ENCODE measurements around the gene TSPOAP1.

TSPOAP1 gene

DNA sequence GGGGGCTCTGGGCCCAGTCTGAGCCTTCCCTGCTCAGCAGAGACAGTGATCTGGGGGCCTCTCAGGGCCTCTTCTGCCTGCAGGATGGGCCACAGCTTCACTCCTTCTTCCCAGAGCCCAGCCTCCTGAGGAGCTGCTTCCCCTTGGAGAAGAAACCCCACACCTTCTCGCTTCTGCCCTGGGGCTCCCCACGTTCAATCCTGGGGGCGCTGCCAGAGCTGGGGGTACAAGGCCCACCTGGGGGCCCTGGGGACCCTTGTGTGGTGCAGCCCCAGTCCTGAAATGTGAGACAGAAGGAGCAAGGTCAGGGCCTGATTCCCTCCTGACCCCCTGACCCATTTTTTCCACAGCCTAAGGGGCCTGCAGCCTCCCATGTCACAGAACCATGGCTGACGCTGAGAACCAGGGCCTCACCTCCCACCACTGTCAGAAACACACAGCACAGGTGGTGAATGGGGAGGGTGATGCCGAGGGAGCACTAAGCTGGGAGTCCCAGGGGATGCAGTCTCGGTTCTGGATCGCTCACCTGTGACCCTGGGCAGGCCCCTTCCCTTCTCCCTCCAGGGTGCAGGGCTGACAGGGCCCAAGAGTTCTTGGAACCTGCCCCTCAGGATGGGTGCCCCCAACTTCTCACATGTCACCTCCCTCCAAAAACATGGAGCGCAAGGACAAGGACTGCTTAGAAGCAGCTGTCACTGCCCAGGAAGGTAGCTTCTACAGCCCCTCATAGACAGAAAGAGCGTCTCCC lies 26.2 kb downstream of the TSPOAP1 start:
- DNase-seq (ENCODE audit: low read depth), result no peak

DNA sequence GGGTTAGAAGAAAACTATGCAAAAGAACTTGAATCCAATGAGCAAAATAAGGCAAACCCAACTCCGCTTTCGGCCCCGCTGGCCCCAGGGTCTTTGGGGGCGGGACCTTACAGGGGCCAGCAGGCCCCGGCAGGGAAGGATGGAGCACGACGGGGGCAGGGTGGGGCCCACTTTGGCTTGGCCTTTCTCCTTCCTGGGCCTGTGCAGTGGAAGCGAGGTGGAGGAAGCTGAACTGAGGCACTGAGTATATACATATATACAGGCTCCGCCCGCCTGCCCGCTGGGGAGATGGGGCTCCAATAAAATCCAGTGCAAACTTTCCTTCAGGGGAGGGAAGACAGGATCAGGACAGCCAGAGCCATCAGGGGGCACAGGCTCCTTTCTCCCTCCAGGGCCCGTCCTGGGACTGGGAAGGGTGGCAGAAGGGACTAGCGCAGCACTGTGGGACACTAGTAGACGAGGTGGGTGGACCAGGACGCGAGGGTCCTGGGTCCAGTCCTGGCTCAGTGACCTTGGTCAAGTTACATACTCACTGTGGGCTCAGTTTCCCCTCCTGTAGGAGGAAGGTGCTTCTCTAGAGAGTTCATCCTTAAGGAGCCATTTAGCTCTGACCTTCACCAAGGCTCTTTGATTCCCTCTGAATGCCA lies 27.0 kb downstream of the TSPOAP1 start:
- no peak for DNase-seq (ENCODE audit: low read depth)

DNA sequence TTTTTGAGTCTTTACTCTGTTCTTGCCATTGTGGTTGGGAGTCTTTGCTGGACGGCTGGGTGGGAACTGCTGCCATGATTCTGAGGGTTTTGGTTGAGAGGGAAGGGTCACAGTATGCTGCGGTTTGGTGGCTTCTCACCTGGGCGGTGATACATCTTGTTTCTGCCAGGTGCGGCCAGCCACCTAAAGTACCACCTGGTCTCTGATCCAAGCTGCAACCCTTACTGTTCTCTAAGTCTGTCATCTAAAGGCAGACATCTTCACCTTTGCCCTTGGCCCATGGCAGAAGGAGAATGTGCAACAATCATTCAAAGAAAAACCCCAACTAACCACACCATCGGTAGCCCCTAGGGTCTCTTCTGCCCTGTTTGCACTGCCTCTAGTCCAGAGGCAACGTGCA lies 28.3 kb downstream of the TSPOAP1 start:
- DNase-seq (ENCODE audit: low read depth), result no peak

DNA sequence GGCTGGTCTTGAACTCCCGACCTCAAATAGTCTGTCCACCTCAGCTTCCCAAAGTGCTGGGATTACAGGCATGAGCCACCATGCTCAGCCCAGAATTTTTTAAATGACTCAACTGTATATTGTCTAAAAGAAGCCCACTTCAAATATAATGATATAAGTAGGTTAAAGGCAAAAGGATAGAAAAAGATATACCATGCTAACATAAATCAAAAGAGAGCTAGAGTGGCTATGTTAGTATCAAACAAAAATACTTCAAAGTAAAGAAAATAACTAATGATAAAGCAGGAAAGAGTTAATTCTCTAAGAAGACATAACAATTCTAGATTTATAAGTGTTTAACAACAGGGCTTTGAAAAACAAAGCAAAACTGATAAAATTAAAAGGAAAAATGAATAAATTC lies 34.6 kb downstream of the TSPOAP1 start:
- DNase-seq (ENCODE audit: low read depth), result no peak

DNA sequence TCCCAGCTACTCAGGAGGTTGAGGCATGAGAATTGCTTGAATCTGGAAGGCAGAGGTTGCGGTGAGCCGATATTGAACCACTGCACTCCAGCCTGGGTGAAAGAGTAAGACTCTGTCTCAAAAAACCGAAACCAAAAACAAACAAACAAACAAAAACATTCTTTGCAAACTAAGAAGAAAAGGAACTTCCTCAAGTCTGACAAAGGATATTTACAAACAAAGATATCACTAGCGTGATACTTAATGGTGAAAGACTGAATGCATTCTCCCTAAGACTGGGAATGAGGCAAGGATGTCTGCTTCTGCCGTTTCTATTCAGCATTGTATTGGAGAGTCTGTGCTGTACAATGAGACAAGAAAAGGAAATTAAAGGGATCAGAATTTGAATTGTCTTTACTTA lies 37.3 kb downstream of the TSPOAP1 start:
- DNase-seq (ENCODE audit: low read depth), result no peak

DNA sequence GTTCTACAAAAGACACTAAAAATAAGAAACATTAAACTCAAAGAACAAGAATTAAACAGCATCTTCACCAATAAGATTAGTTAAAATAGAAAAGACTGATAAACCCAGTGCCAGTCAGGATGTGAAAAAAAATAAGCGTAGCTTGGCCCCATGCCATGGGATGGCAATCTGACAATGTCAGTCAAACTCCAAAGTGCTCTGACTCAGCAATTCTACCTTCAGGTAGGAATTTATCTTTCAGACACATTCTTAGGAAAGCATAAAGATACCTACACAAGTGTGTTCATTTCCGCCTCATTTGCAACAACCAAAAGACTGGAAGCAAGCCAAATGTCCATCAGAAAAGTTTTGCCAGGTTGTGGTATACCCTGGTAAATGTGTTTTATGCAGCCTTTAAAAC lies 38.7 kb downstream of the TSPOAP1 start:
- no peak for DNase-seq (ENCODE audit: low read depth)

DNA sequence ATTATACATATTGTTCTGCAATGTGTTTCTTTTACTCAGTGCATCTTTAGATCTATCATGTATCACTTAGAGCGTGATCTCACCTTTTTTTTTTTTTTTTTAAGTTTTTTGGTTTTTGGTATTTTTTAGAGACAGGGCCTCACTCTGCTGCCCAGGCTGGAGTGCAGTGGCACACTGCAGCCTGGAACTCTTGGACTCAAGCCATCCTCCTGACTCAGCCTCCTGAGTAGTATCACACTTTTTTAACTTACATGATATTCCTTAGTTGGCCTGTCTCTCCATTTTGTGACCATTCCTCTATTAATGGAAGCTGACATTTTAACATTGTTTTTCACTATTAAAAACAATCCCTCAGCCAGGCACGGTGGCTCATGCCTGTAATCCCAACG lies 43.2 kb downstream of the TSPOAP1 start:
- DNase-seq (ENCODE audit: low read depth), result no peak

DNA sequence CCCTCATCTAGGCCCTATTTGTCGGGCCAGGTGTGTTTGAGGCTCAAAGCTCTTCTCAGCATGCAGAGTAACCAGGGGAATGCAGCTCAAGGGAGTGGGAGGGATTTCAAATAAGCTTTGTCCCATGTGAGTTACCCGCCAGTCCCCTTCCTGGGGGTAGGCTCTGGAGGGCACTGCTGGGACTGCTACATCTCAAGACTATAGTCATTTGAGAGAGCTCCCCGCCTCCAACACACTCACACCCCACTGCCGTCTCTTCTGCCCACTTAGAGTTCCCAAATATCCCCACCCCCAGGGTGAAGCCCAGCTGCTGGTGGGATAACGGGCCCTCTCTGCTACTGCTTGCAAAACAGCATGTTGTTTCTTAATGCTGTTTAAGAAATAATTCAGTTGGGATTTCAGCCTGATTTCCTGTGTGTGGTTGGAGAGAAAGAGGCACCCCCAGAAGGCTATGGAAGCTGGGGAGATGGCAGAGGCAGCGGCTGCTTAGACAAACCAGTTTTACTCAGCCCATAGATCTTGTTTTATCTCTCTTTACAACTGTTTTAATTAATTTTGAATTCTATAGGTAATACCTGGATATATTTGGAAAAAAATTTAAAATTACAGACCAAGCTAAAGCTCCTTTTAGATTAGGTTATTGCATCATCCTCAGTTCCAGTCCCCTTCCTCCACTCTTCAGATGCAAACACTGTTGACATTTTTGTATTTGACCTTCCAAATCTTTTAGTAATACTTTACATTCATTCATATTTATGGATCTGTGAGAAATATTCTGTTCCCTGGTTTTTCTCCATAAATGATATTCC lies 43.8 kb downstream of the TSPOAP1 start:
- DNase-seq (ENCODE audit: low read depth), result no peak

DNA sequence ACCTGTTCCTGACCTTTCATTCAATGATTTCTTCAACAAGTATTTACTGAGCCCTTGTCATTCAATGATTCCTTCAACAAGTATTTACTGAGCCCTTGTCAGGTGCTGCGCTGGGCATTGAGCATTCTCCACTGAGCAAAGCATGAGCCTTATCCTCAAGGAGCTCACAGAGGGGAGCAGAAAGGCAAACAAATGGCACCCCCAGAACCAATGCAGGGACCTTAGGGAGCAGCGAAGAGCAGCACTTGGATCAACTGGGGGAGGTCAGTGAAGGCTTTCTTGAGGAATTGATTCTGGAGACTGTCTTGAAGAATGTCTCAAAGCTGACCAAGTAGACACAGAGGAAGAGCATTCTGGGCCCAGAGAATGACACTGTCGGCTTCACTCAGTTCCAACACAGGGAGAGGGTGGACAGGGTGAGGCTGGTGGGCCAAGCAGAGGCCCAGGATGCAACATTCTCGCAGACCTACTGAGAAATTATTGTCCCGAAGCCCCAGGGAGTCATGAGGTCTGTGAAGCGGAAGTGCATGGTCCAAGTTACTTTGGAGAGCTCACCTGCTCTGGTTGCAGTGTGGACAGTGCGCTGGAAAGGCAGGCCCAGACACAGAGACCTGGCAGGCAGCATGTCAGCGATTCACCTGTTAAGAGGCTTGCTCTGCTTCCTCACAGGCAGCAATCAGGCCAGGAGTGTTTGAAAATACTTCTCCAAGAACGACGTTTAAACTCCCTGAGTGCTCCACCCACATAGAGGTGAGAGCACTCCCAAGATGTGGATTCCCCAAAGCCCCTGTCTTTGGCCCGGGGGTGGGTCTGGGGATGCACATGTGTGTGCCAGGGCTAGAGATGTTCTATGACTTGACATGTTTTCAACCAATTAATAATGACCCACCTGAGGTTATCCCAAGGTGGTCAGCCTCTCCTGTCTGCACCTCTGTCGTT lies 44.7 kb downstream of the TSPOAP1 start:
- no peak for DNase-seq (ENCODE audit: low read depth)

DNA sequence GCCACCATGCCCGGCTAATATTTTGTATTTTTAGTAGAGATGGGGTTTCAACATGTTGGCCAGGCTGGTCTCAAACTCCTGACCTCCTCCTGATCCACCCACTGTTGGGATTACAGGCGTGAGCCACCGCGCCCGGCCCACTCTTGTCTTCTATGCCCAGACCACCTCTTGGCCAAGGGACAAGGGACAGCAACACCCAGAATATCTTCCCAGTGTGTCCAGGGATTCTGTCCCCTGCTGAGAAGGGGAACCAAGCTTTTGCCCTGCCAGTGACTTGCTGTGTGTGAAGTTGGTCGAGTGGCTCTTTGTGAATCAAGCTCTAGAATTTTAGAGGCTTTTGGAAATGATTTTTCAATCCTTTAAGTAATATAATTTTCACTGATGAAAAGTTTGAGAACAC lies 46.2 kb downstream of the TSPOAP1 start:
- no peak for DNase-seq (ENCODE audit: low read depth)

DNA sequence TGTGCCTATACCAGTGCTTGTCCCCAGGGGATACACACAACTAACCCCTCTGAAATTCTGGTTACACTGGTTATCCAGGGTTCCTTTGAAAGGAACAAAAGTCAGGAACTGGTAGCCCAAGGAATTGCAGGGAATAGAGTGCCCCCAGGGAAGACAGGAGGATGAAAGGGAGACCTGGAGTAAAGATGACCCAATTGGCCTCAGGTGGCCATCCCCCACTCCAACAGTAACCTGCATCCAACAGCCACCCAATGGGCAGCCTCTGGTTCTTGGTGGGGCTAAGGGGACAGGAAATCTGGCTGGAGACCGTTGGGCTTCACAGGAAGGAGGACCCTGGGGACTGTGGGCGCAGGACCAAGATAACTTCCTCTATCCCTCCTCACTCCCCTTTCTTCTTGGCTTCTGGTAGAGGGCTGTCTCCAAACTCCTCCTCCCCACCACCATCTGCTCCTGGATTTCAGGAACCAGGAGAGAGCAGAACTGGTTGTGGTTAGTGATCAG lies 47.0 kb downstream of the TSPOAP1 start:
- no peak for DNase-seq (ENCODE audit: low read depth)

DNA sequence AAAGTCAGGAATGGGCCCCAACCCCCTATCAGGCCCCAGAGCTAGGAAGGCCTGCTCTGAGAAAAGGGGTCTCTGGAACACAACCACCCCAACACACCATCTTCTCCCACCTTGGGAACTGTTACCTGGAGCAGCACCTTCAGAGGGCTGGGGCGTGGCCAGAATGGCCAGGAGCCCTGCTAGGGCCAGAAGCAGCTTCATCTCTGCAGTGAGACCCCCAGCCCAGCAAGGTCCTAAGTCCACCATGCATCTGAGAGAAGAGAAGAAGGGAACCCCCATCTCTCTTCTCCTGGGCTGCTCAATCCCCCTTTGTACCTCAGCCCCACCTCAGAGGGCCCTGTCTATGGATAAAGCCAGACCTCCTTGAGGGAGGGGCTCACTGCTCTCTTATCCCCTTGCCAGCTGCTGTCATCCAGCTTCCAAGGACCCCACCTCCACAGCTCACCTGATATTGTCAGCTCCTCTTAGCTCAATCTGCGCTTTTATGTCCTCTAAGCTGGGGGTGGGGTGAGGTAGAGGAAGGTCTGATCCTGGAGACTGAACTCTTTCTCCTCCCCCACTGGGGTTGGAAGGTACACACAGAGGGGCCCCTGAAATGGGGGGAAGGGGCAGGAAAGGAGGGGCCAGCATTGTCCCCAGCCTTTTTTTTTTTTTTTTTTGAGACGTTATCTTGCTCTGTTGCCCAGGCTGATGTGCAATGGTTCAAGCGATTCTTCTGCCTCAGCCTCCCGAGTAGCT lies 47.9 kb downstream of the TSPOAP1 start, which contains the start of gene MPO:
Gene MPO (minus strand): TSS at position 456 of the 738 bp plus-strand sequence. CDS start 177 bp downstream, at position 279.
- no peak for DNase-seq (ENCODE audit: low read depth)

DNA sequence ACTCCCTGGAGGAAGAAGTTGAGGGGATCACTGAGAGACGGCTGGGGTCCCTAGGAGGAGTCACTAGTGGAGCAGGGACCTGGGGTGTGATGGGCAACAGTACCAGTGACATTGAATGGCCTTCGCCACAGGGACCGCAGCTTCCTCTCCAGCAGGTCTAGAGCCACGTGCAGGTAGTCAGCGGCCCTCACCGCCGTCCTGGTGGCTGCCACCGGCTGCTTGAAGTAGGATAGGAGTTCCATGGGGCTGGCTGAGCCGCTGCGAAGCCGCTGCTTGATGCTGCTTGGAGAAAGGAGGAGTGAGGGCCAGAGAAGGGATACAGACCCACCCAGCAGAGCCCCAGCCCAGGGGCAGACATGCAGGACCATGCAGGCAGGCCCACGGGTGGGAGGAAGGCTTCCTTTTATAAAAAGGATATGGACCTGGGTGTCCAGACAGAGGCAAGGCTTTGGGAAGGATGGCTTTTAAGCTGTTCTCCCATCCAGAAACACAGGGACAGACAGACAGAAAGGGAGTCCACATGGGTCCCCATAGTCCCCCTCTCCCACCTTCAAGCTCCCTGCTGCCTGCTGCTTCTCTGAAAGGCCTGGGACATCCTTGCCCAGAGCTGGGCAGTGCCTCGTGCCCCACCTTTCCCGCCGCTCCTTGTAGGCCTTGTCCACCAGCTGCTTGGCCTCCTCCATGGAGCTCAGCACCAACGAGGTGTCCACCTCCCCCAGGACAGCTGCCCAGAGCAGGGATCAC lies 48.7 kb downstream of the TSPOAP1 start:
- DNase-seq (ENCODE audit: low read depth), result no peak

DNA sequence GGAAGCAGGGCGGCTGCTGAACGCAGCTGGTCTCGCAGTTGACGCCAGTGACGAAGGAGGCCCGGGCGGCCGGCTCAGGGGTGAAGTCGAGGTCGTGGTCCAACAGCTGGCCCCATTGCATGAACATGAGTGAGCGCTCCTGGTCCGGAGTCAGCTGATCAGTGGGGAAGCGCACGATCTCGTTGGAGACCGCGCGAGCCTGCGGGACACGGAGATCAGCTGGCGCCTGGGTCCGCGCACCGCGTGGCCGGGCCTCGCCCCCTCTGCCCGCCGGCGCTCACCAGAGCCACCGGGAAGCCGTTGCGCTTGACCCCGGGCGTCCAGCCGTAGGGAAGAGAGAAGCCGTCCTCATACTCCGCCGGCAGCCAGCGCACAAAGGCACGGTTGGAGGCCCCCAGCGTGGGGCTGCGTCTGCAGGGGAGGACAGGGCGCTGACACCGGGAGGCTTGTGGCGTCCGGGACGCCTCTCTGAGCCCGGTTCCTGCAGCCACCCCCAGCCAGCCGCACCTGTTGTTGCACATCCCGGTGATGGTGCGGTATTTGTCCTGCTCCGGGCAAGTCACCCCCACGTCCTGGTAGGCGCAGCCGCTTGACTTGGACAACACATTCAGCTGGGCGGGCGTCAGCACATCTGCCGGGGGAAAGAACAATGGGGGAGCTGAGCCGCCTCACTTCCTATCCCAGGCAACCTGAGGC lies 49.4 kb downstream of the TSPOAP1 start:
- no peak for DNase-seq (ENCODE audit: low read depth)

DNA sequence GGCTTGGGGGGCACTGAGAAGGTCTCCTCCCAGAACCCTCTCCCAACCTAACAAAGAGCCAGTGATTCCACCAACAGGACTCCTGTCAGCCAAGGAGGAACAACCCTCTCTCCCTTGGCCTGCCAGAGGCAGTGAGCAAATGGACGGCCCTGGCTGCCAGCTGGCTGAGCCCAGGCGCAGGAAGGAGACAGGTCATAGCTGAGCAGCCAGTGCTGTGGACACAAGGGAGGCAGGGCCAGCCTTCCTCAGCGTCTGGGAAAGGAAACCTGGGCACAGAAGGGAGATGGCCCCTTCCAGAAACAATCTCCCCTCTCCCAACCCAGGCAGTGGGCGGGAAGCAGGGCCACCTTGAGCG lies 50.0 kb downstream of the TSPOAP1 start:
- no peak for DNase-seq (ENCODE audit: low read depth)

DNA sequence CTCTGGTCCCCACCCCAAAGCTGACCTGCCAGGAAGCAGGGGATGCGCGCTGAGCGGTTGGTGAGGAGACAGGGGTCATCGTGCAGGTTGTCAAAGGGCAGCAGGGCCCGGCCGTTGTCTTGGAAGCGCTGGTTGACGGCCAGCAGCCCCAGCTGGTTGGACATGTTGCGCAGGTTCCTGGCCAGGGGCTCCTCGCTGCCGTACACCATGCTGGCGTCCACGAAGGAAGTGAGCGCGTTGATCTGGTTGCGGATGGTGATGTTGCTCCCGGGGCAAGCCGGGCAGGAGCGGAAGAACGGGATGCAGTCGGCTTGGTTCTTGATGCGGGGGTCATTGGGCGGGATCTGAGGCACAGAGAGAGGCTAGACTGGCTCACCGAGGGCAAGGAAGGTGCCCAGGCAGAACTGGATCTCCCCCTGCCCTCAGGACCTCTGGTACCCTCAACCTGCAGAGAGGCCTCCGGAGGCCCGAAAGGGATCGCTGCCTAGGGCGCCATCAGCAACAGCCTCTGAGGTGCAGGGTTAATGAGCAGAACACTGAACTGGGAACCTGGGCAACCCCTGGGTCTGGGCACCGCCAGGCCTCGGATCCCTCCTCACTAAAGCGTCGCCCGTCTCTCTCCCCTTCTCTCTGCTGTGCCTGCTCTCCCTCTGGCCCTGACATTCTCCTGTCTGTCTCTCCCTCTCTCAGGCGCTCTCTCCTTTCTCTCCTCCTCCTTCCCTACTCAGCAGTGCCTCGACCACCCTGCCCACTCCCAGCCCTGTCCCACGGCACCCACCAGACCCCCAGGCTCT lies 50.6 kb downstream of the TSPOAP1 start:
- no peak for DNase-seq (ENCODE audit: low read depth)

DNA sequence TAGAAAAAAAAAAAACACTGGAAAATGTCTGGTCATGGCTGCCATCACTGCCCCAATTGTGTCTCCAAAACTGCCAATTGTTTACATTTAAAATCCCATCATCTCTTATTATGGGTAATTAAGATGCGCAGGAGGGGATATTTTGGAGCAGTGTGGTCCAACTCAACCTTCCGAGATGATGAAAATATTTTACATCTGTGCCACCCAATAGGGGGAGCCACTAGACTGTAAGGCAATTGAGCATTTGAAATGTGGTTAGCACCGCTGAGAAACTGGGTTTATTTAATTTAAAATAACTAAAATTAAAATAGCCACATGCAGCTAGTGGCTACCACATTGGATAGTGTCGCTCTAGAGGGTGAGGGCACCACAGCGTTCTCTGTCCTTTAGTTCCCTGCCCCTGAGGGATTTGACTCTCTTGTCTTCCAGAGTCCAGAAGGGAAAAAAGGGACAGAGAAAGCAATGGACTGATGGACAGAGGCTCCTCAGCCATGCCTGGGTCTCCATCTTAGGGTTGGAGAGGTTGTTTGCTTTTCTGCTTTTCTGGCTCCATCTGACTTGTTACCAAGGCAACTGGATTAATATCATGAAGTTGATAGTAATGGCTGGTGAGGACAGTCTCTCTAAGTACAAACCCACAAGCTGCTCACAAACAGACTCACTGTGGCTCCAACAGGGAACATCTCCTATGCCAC lies 51.3 kb downstream of the TSPOAP1 start:
- DNase-seq (ENCODE audit: low read depth), result no peak

DNA sequence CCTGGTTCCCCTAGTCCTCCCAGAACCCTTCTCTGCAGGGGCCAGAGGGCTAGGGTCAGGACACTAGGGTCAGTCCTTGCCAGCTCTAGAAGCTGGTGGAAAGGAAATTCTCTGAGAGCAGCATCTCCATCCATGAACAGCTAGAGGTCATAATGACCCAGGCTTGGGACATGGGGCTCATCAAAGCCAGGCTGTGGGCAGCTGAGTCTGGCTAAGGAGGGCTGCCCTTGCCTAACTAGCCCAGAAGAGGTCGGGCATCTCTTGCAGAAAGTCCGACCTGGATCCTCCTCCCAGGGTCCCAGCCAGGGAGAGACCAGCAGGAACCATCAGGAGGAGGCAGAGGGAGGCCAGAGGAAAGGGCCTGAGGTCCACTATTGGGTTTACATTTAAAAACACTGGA lies 52.2 kb downstream of the TSPOAP1 start:
- DNase-seq (ENCODE audit: low read depth), result no peak
